GM21528 (cell line): ENCODE data around the gene PLOD2.

ENCODE experiments used
- ATAC-seq: cut with Tn5 transposase; IDR thresholded peaks from one replicate; pipeline ENCODE4 v1.9.1; 2021; ENCODE audit warnings: mild to moderate bottlenecking, moderate library complexity; ENCODE audit not compliant: unreplicated experiment, low FRiP score

Gene PLOD2

DNA sequence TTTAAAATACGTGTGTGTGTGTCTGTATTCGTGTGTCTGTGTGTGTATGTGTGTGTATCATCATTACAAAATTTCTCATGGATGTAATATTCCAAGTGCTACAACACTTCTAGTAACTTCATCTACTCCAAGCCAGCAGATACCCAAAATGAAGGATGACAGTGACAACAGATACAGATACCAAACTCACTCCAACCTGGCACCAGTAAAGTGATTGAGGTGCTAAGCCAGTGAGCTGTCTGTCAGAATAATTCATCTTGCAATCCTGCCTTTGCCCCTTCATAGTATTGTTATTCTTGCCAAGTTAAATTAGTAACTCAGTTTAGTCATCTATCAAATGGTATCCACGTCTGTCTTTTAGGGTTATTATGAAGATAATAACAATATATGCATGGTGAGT lies 58.1 kb downstream of the PLOD2 start:
- ATAC-seq = no peak

DNA sequence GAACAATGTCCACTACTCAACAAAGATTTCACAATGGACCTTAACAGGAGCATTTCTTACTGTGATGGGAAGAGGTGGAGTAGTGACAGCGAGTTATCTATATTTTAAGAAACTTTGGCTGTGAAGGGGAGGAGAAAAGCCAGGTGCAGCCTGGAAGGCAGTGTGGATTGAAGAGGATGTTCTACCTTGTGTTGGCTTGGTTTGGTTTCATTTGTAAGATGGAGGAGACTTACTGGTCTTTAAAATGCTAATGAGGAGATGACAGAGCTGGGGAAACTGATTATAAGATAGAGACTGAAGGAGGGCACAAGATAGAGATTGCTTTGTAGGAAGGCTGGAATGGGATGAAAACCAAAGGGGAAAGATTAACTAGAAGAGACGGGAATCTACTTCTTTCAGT lies 59.4 kb downstream of the PLOD2 start:
- no peak for ATAC-seq

GRCh38 chr3:146100825-146101444 lies 60.0 kb downstream of the PLOD2 start:
- ATAC-seq = no peak

DNA sequence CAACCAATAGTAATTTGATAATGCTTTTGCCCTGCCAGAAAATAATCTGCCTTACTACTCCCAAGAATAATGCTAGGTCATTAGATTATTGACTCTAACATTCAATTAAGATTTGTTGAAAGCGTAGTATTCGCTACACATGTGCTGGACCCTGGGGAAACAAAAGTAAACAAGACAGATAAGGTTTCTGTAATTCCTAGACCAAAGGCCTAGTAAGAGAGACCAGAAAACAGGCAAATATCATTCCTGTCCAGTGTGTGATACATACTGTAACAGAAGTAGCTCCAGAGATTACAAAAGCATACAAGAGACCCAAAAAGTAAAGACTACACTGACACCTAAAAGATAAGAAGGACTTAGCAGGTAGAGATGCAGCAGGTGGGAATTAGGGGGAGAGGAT lies 60.8 kb downstream of the PLOD2 start:
- no peak for ATAC-seq

DNA sequence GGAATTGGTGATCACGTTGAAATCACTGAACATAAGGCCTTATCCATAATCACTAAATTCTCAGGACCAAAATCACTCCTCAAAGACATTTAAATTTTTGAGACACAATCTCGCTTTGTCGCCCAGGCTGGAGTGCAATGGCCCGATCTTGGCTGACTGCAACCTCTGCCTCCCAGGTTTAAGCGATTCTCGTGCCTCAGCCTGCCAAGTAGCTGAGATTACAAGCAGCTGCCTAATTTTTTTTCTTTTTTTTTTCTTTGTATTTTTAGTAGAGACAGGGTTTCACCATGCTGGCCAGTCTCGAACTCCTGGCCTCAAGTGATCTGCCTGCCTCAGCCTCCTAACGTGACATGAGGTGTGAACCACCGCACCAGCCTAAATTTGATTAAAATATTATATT lies 61.7 kb downstream of the PLOD2 start:
- no peak for ATAC-seq

- ATAC-seq = no peak
These were observed 67.1 kb downstream of the PLOD2 start for GRCh38 chr3:146093896-146094295.

GRCh38 chr3:146092230-146092629 lies 68.8 kb downstream of the PLOD2 start:
- ATAC-seq = no peak

DNA sequence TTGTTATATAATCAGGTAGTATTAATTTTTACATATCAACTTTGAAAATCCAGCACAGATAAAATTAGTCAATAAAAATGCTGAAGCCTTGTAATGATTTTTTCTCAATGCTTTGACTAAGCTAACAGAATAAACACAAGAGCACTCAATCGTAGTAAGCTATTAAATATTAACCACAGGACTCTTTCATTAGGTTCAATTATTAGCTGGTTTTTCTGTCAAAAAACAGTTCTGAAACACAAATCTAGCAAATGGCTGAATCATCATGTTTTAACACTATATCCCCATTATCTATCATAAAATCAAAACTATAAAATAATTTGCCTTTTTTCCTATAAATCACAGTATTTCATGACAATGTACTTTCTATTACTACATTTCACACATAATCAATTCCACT lies 69.6 kb downstream of the PLOD2 start:
- ATAC-seq = no peak

GRCh38 chr3:146090521-146090920 lies 70.5 kb downstream of the PLOD2 start:
- no peak for ATAC-seq

DNA sequence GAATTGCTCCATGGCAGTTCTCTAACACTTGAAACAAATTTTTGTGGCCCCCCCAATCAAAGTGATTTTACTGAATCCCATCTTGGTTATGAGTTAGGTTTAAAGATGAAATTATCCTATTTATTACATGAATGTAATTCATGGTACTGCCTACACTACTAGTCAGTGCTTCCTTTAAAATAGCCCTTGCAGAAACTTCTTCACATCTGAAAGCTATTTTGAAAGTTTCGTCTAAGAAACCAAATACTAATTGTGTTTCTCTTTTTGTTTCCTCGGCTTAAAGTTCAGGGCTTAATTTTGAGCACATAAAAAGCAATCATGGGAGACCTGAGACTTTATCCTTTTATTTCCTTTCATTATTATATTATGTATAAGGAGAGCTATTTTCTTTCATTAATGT lies 72.1 kb downstream of the PLOD2 start:
- ATAC-seq = no peak

GRCh38 chr3:146087116-146087515 lies 73.9 kb downstream of the PLOD2 start:
- no peak for ATAC-seq

DNA sequence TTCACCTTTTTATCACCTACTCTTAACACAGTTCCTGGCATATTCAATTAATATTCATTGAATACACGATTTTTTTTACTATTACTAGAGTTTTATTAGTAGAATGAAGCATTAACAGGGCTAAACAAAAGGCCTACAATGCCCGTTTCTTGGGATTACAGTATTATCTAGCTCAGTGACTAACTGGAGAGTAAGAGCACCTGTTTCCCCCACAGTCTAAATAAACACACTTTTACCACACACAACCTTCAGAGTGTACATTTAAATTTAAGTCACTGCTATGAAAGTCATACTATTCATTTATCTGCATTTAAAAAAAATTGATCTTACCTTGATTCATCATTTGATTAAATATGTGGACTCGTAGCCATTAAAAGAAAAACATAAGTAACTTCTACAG lies 74.8 kb downstream of the PLOD2 start:
- no peak for ATAC-seq

DNA sequence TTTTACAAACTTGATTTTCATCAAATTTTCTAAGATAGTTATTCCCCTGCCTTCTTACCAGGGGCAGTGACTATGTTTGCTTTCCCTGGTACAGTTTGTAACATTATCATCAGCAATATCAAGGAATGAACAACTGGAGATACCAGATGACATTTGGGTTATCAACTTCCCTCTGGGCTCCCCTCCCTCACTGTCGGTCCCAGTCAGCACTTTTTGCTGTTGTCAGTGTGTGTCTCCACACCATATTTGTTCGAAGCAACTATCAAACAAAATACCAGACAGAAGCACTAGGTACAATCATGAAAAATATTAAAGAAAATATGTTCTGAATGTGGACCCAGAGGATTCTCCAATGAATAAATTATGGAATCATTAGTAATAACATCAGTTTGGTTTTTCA lies 75.3 kb downstream of the PLOD2 start:
- ATAC-seq = no peak

- no peak for ATAC-seq
These were observed 80.4 kb downstream of the PLOD2 start for GRCh38 chr3:146080578-146080977.

DNA sequence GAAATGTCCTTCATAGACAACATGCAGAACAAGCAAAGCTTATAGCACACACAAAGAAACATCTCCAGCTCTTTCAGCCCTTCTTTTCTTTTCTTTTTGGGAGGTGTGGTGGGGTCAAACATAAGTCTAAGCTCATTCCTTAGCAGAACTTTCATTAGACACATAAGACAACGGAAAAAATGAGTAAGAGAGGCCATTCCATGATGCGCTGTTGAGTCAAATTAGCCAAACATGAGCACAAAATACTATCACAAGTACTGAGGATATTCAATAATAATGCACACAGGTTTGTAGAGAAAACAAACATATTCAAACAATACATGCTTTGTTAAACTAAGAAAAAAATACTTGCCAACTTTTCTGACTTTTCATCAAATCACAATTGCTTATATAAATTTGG lies 83.0 kb downstream of the PLOD2 start:
- ATAC-seq = no peak

DNA sequence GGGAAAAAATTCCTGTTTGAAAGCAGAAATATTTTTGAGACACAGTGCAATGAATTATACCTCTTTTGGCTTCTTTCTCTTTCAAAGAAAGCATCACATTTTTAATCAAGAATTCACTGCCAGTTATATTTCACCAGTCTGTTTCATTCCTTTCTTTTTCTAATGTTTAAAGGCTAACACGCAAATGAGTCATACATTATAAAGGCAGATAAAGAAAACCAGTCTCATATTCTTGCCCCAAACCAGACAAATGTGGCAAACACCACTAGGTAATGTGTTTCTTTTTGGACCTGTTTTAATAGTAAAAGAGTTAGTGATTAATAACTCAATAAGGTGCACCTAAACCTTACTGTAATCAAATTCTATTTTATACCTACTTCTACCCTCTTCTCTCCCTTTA lies 83.8 kb downstream of the PLOD2 start:
- no peak for ATAC-seq

- no peak for ATAC-seq
These were observed 88.2 kb downstream of the PLOD2 start for GRCh38 chr3:146072824-146073223.

DNA sequence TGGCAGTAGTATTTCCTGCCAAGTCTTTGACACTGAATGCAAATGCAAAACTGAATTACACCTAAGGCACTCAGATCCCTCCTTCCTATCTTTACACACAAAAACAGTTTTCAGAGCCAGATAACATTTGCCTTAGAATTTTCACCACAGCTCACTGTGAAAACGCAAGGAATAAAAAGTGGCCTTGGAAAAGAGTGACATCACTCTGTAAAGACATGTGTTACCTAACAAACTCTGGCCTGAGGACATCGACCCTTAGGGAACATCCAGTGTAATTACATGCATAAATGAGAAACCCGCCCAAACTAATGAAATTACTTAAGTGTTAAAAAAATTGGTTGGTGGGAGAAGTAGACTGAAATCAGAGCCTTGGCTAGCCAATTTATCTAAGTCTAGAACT lies 88.9 kb downstream of the PLOD2 start:
- no peak for ATAC-seq

GRCh38 chr3:146071632-146072031 lies 89.4 kb downstream of the PLOD2 start:
- ATAC-seq = no peak

DNA sequence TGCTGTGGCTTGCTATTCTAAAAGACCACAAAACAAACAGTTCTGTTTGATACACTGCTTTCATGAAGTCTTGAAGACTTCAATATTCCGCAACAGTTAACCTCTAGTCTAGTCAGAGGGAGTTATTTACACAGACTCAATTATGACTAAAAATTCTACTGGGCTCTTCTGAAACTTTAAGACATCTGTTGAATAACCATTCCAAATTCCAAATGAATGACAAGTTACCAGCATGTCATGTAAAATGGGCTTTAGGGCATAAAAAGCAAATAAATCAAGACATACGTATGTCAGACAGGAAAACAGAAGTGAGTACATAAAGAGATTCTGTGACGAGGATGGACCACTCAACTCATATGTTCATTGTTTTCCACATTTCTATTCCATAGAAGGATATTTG lies 93.9 kb downstream of the PLOD2 start:
- no peak for ATAC-seq

DNA sequence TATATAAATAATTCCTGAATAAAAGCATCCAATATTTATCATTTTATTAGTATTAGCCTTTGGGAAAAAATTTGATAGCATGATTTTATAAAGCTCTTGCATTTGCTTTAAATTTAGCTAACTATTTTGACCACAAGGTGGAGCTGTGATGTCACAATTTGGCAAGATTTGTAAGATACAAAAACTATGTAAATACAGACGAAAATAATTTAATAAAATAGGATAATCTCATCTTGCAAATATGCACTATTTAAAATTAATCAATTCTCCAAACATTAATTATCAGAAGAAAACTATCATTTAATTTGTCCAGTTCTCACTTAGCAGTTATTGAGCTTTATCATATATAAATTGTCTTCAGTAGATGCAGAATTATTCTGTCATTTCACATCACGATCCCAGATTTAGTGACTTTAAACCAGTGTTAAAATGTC lies 95.4 kb downstream of the PLOD2 start:
- no peak for ATAC-seq

DNA sequence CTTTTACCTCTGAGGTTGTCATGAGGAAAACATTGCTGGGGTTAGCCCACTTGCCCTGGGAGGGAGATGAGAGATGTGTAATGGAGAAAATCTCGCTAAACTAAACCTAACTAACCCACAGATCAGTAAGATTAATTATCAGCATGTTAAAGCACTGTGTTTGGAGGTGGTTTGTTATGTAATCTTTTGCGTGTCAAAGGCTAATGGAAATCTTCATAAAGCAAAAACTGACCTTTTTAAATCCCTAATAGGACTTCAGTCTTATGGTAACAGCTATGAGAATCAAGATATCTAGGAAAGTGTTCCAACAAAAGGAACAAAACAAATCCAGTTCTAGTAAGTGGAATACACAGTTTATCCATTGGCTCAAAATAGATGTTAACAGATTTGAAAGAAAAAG lies 102.7 kb downstream of the PLOD2 start:
- ATAC-seq = no peak

DNA sequence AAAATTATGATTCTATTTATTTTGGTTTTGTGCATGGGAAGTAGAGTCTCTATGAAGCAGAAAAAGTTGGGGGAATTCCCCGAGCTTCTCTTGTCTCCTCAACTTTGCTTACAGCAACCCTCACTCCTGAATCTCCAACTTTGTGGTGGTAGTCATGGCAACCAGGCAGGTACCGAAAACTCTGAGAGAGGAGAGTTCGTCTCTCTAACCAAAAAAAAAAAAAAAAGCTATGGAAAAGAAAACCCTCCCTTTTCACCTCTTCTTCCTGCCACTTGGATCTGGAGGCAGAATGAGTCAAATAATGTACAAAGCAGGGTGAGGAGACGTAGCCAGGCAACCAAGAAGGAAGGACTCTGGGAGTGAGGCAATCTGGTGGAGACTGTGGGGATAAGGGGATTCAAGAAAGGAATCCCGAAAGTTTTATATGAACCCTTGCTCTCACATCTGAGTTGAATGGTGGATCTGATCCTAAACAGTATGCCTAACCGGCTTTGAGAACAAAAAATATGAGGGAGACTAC lies 108.1 kb downstream of the PLOD2 start:
- no peak for ATAC-seq
